Sigmoid colon (tissue), 7 donors: Measurements from ENCODE around the gene ZG16B. TPM values are rescaled to one million over a fixed set of nuclear protein-coding genes. Genes with fewer than 3 reads are reported as not detected.

Experiments used
- DNase-seq: peaks from one replicate; pipeline ENCODE4 v3.0.0-alpha.2; 2019
- H3K27ac ChIP-seq, 4 donors: fragments of 200-600 bp; sonication (generic); one replicate each; pipeline ENCODE4 v1.5.1; 2016 to 2019; ENCODE audit warnings: mild to moderate bottlenecking in 1 of 4
- H3K27me3 ChIP-seq, 3 donors: fragments of 200-600 bp; sonication (generic); one replicate each; pipeline ENCODE4 v1.5.1; 2019; ENCODE audit warnings: mild to moderate bottlenecking in 1 of 3
- H3K36me3 ChIP-seq, 4 donors: fragments of 200-600 bp; sonication (generic); one replicate each; pipeline ENCODE4 v1.5.1; 2016 to 2019
- H3K4me1 ChIP-seq, 4 donors: fragments of 200-600 bp; sonication (generic); one replicate each; pipeline ENCODE4 v1.5.1; 2017 to 2019
- H3K4me3 ChIP-seq, 4 donors: fragments of 200-600 bp; sonication (generic); one replicate each; pipeline ENCODE4 v1.5.1; 2017 to 2019; ENCODE audit warnings: mild to moderate bottlenecking in 2 of 4, moderate library complexity in 1 of 4
- H3K9me3 ChIP-seq, 4 donors: fragments of 200-600 bp in 3 of 4; sonication (generic) in 3 of 4; one replicate each; pipeline versions ENCODE4 v1.5.1 to v1.6.1; 2013 to 2019
- EP300 ChIP-seq, 4 donors: sonication (generic); formaldehyde crosslinking; IDR thresholded peaks; one replicate each; pipeline ENCODE4 v1.6.1; 2017; ENCODE audit warnings: antibody characterized with exemption in 4 of 4
- POLR2A ChIP-seq, 2 donors: fragments of 450-650 bp; IDR thresholded peaks; one replicate each; pipeline ENCODE4 v1.6.1; 2016; ENCODE audit warnings: antibody characterized with exemption in 2 of 2, mild to moderate bottlenecking in 2 of 2, moderate library complexity in 2 of 2
- POLR2AphosphoS5 ChIP-seq, 4 donors: sonication (generic); formaldehyde crosslinking; IDR thresholded peaks; one replicate each; pipeline ENCODE4 v1.6.1; 2017; ENCODE audit warnings: antibody characterized with exemption in 4 of 4
- WGBS, 2 donors: extraction: QIAGEN DNeasy Blood & Tissue Kit; methylation state at CpG; one replicate each; pipeline ENCODE4 v1.1.7; 2013; 5-methylcytosine and 5-hydroxymethylcytosine counted together
- intact Hi-C: fragments of 100-400 bp; cut with DNase I; formaldehyde crosslinking; loops from one replicate; pipeline ENCODE4 v1.15.1; 2023
- polyA plus RNA-seq, 3 donors: library from polyadenylated mRNA; stranded (reverse); fragments of 200-250 nt; gene quantifications; one replicate each; pipeline ENCODE4 v1.2.3, GENCODE V29; 2013
- total RNA-seq, 4 donors: library from RNA; depleted of rRNA; stranded (reverse); fragments of >200 nt; gene quantifications; one replicate each; pipeline ENCODE4 v1.1.0, GENCODE V29; 2016
- TF ChIP-seq, protein P1 (sequence below), 4 experiments: fragments of 450-650 bp in 3 of 4; fragments of 200-600 bp in 1 of 4; IDR thresholded peaks; one replicate each; pipeline ENCODE4 v1.5.1; 2016 to 2019; ENCODE audit warnings: antibody characterized with exemption in 4 of 4, mild to moderate bottlenecking in 3 of 4, moderate library complexity in 2 of 4
- donor health status: healthy with polysubstance abuse.
- donor health status: Bipolar disorder and iron deficiency.
- donor health status: healthy.

Gene ZG16B
- total and polyA plus RNA-seq, 7 donors = 15.6 to 147 (median 55.0) TPM; not detected in 4

DNA sequence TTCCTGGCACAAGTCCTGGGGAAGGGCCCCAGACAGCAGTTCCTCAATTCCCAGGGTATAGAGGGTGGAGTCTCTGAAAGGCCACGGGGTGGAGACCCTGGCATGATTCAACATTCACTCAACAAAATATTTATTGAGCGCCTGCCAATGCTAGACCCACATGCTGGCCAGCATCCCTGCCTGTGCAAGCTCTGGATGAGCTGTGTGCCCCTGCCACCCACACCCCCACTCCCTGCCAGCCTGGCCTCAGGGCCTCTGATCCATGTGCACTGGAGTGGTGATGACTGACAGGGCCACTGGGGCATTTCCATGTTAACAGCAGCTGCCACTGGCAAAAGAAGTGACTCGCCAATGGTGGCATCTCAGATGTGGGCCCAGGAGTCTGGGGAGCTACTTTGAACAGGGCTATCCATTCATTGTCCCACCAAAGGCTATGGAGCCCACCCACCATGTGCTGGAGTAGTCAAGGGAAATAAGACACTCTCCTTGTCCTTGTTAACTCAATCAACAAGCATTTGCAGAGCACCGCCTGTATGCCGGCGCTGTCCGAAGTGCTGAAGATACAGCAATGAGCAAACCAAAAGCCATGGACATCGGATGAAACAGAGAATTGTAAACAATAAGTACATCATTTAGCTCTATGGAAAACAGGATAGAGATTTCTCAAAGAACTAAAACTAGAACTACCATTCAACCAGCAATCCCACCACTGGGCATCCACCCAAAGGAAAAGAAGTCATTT lies 30.9 kb downstream of the ZG16B start:
- Histone ChIP-seq H3K4me3 (no peak overlapping the region), H3K27ac (no peak overlapping the region), H3K36me3 (no peaks in the 10 kb centered on the region), H3K9me3 (peaks cover 0 to 4% (median under 1%) of the 10 kb centered on the region in 4 donors), H3K4me1 (peaks cover 0 to 4% (median 0%) of the 10 kb centered on the region in 4 donors), H3K27me3 (peaks cover 13 to 47% (median 34%) of the 10 kb centered on the region in 3 donors)
- intact Hi-C loops = no loop called here
- no peak for TF ChIP-seq EP300 (IDR thresholded peaks at IDR 0.05)
- no peak for TF ChIP-seq POLR2A (IDR thresholded peaks at IDR 0.05)
- TF ChIP-seq, protein P1, sequence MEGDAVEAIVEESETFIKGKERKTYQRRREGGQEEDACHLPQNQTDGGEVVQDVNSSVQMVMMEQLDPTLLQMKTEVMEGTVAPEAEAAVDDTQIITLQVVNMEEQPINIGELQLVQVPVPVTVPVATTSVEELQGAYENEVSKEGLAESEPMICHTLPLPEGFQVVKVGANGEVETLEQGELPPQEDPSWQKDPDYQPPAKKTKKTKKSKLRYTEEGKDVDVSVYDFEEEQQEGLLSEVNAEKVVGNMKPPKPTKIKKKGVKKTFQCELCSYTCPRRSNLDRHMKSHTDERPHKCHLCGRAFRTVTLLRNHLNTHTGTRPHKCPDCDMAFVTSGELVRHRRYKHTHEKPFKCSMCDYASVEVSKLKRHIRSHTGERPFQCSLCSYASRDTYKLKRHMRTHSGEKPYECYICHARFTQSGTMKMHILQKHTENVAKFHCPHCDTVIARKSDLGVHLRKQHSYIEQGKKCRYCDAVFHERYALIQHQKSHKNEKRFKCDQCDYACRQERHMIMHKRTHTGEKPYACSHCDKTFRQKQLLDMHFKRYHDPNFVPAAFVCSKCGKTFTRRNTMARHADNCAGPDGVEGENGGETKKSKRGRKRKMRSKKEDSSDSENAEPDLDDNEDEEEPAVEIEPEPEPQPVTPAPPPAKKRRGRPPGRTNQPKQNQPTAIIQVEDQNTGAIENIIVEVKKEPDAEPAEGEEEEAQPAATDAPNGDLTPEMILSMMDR (IDR thresholded peaks at IDR 0.05) = no peak
- TF ChIP-seq POLR2AphosphoS5 (IDR thresholded peaks at IDR 0.05) = no peak
- WGBS, 2 donors = 73 to 85% methylated on average over 8 of the region's 8 CpGs
- DNase-seq = no peak

DNA sequence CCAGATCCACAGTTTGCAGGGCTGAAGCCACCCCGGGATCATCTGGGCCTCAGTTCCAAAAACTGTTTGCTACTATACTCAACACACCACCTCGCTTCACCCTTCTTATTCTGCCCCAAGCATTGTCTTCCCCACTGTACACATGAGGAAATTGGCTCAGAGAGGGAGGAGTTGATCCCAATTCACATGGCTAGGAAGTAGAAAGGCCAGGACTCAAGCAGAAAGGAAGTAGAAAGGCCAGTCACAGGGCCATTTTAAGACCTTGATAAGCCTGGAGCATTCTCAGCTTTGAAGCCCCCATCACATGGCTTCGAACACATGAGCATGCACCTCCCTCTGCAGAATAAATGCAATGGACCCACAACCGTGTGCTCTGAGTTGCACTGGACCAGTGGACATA lies 35.5 kb downstream of the ZG16B start:
- intact Hi-C loops = loop anchor here (5.0 kb wide), 1 partner anchor 183 kb away; the partner anchor contains the start of gene KCTD5
- H3K4me3 ChIP-seq = no peak overlapping the region
- H3K36me3 ChIP-seq = no peaks in the 10 kb centered on the region
- 79% methylated on average over 4 of the region's 4 CpGs for WGBS, 2 donors
- TF ChIP-seq, protein P1 (IDR thresholded peaks at IDR 0.05) = no peak
- TF ChIP-seq EP300 (IDR thresholded peaks at IDR 0.05) = no peak
- no peak for TF ChIP-seq POLR2A (IDR thresholded peaks at IDR 0.05)
- TF ChIP-seq POLR2AphosphoS5 (IDR thresholded peaks at IDR 0.05) = no peak
- H3K9me3 ChIP-seq = peaks cover 0 to 4% (median under 1%) of the 10 kb centered on the region in 4 donors
- H3K27ac ChIP-seq = no peak overlapping the region
- H3K4me1 ChIP-seq = peaks cover 0 to 6% (median 4%) of the 10 kb centered on the region in 4 donors
- H3K27me3 ChIP-seq = peaks cover 0 to 3% (median 0%) of the 10 kb centered on the region in 3 donors
- DNase-seq = no peak

DNA sequence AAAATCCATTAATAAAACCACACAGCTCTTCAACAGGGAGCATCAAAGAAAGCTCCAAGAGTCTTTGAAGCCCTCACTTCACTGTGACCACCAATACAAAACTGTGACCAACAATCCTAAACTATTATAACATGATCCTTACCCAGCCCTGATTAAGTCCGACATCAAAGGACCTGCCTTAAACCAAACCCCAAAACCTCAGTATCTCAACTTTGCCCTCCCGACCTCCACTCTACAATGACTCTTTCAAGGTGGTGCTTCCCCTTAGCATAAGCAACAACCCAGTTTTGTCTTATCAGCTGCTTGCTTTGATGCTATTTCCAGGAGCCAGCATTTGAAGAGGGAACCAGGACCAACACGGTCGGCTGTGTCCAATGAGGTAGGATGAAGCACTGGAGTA lies 36.3 kb downstream of the ZG16B start:
- Histone ChIP-seq H3K27me3 (no peaks in the 10 kb centered on the region), H3K27ac (no peak overlapping the region), H3K4me1 (peaks cover 0 to 6% (median 4%) of the 10 kb centered on the region in 4 donors), H3K9me3 (peaks cover 0 to under 1% (median 0%) of the 10 kb centered on the region in 4 donors), H3K36me3 (no peaks in the 10 kb centered on the region), H3K4me3 (no peak overlapping the region)
- TF ChIP-seq EP300 (IDR thresholded peaks at IDR 0.05) (no peak), POLR2A (IDR thresholded peaks at IDR 0.05) (no peak), POLR2AphosphoS5 (IDR thresholded peaks at IDR 0.05) (no peak)
- TF ChIP-seq, protein P1 (IDR thresholded peaks at IDR 0.05) = no peak
- intact Hi-C loops = loop anchor here (5.0 kb wide), 1 partner anchor 184 kb away; the partner anchor contains the start of gene KCTD5
- 60 to 80% methylated on average over 4 of the region's 4 CpGs for WGBS, 2 donors
- DNase-seq = no peak

DNA sequence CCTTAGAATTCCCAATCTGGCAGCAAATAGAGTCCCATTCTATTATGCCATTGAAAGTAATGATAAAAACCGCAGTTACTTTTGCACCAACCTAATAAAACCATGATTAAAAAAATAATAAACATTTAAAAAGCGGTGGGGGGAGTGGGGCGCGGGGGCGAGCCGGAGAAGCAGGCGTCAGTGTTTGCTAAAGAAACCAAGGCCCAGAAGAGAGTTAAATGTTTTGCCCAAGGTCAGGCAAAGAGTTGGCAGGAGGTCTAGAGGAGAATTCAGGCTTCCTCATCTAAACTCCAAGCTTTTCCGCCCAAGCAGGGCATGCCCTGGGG lies 37.5 kb downstream of the ZG16B start:
- peak overlapping the region; percentile 84 to 91 (median 90) for H3K27ac ChIP-seq
- WGBS, 2 donors = 28 to 40% methylated on average over 8 of the region's 8 CpGs
- no peaks in the 10 kb centered on the region for H3K9me3 ChIP-seq
- no peak for DNase-seq
- H3K27me3 ChIP-seq = no peaks in the 10 kb centered on the region
- H3K4me1 ChIP-seq = peaks cover 0 to 6% (median 4%) of the 10 kb centered on the region in 4 donors
- peak overlapping the region; percentile 56 to 69 (median 61) for H3K4me3 ChIP-seq
- intact Hi-C loops = loop anchor here (5.0 kb wide), 1 partner anchor 185 kb away; the partner anchor contains the start of gene KCTD5
- no peak for TF ChIP-seq POLR2AphosphoS5 (IDR thresholded peaks at IDR 0.05)
- TF ChIP-seq EP300 (IDR thresholded peaks at IDR 0.05) = no peak
- TF ChIP-seq, protein P1 (IDR thresholded peaks at IDR 0.05) = no peak
- TF ChIP-seq POLR2A (IDR thresholded peaks at IDR 0.05) = no peak
- no peaks in the 10 kb centered on the region for H3K36me3 ChIP-seq
